CD4-positive, alpha-beta T cell treated with Interferon gamma for 1 hour (primary cell): ENCODE measurements around the gene PAPOLG.
"Not testable (repeated sequence)": the region's sequence is repeated elsewhere in the genome, so short reads cannot be mapped to it uniquely, and the experiment has no call there.

ENCODE experiments used
- DNase-seq: peaks from one replicate; pipeline ENCODE4 v3.0.0-alpha.2; 2020

PAPOLG gene

DNA sequence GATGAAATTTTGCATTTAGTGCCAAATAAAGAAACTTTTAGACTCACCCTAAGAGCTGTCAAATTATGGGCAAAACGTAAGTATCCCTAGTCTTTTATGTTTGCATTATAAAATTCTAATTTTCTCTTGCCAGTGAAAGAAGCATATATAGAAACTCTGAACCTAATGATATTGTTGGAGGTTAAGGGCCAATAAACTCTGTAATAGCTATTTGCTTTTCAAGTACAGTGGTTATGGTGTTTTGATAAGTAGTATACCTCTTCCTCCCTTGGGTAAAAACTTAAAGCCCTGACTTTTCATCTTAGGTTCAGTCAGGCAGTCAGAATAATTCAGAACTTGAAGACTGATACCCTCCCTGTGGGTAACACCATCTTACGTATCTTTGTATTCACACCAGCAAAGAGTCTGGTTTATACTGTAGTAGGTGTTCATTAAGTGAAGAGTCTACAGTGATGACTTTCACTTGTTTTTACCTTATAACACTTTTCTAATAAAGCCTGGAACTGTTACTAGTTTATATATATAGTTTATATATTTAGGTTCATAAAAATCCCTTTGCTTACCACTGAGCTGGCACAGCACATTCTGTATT, 19.1 kb downstream of the PAPOLG start:
- no peak for DNase-seq

- DNase-seq: no peak
Measured at GRCh38 chr2:60778352-60778751, 22.3 kb downstream of the PAPOLG start.

DNA sequence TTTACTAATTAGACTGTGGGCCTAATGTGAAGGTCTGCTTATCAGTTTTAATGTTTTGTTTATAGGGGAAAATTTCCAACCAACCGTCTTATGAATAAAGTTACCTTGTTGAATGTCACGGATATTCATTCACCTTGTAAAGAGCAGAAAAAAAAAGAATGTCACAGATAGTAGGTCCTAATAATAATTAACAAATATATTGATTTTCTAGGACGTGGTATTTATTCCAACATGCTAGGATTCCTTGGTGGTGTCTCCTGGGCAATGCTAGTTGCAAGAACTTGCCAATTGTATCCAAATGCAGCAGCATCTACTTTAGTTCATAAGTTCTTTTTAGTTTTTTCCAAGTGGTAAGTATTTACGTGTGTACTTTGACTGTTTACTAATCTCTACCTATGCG, 23.4 kb downstream of the PAPOLG start:
- DNase-seq: no peak

GRCh38 chr2:60780721-60781120, 24.7 kb downstream of the PAPOLG start:
- DNase-seq: no peak

DNA sequence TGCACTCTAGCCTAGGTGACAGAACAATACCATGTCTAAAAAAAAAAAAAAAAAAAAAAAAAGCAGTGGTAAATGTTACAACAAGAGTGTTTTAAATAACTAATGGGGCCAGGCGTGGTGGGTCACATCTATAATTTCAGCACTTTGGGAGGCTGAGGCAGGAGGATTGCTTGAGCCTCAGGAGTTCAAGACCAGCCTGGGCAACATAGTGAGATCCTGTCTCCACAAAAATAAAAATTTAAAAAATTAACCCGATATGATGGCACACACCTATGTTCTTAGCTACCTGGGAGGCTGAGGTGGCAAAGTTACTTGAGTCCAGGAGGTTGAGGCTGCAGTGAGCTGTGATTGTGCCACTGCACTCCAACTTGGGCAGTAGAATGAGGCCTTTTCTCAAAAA, 37.1 kb downstream of the PAPOLG start:
- no peak for DNase-seq

- DNase-seq: no peak
Measured at GRCh38 chr2:60794271-60794863, 38.3 kb downstream of the PAPOLG start.

- no peak for DNase-seq
Measured at GRCh38 chr2:60796573-60797509, 40.8 kb downstream of the PAPOLG start.

- DNase-seq: no peak
Measured at GRCh38 chr2:60804473-60804872, 48.4 kb downstream of the PAPOLG start.

- DNase-seq: no peak
Measured at GRCh38 chr2:60806595-60806987, 50.5 kb downstream of the PAPOLG start.

GRCh38 chr2:60806988-60807681, 51.1 kb downstream of the PAPOLG start:
- no peak for DNase-seq

DNA sequence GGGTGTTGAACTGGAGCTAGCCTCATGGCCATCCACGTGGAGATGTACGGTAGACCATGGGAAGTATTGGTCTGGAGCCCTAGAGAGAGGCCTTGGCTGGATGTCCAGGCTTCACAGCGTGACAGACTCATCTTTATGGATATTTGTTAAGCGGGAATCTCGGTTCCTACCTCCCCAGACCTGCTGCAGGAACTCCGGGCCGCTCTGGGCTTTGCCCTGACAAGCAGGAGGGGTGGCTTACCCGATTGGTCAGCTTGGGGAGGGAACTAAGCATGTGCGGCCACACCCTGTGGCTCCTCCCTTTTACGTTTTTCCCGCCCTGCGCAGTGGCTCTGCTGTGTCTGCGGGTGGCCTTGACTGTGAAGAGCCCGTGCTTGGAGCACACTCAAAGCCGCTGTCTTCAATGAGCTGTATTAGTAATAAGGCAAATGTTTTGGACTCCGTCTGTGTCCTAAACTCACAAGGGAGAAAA, 52.3 kb downstream of the PAPOLG start:
- no peak for DNase-seq

GRCh38 chr2:60811491-60812375, 55.7 kb downstream of the PAPOLG start:
- DNase-seq: no peak

DNA sequence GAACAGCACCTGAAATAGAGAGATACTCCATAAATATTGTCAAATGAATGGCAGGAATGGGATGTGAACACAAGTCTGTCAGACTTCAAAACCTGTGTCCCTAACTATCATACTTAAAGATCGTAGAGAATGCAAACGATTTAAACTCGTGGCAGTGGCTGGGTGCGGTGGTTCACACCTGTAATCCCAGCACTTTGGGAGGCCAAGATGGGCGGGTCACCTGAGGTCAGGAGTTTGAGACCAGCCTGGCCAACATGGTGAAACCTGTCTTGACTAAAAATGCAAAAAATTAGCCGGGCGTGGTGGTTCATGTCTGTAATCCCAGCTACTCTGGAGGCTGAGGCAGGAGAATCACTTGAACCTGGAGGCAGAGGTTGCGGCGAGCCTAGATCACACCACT, 61.1 kb downstream of the PAPOLG start:
- DNase-seq: not testable (repeated sequence)

DNA sequence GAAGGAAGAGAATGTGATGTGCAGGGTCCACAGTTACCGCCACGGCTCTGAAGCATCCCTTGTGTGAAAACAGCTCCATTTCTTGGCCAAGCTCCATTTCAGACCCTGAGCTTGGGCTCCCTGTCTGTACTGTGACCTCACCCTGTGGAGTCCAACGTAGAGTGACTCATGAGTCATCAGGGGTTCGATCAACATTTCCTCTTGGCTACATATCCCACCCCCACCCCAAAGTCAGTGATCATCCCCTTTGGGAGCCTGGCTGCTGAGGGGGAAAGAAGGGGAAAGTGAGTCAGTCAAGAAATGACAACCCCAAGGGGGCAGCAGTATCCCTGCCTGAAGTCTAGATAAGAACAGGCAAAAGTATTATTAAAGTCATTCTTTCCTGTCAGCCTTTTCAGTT, 62.2 kb downstream of the PAPOLG start:
- peak; percentile 30 for DNase-seq

DNA sequence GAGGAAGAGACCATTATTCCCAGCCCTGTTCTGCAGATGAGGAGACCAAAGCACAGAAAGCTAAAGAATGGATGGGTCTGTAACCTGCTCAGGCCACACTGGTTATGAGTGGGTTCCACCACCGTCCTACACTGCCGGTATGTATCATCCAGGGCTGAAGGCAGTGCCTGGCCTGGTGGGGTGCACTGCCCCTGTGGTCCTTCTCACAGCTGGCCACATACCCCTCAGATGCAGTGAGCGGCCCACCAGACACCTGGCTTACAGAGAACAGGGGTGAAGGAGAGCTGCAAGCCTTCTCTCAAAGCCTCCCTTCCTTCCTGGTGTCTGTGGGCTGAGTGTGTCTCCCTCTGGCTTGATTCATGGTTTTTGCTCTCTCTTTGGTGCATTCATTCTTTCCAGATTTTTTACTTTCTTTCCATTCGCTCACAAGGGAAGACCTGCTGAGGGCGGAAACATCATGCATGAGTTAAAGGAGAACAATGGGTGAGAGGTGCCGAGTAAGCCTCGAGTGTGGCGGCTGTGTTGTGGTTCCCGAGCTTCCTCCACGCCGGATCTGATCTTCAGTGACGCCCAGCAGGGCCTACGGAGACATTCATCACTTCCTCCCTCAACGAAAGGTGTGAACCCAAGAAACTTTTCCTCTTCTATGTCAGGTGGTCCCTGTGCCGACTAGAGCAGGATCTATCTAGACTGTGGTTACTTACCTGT, 63.2 kb downstream of the PAPOLG start:
- DNase-seq: peak; percentile 88

GRCh38 chr2:60819936-60820335, 63.9 kb downstream of the PAPOLG start:
- no peak for DNase-seq

- no peak for DNase-seq
Measured at GRCh38 chr2:60820416-60821132, 64.5 kb downstream of the PAPOLG start.

GRCh38 chr2:60821133-60821469, 65.0 kb downstream of the PAPOLG start:
- no peak for DNase-seq

- DNase-seq: no peak
Measured at GRCh38 chr2:60821587-60822302, 65.7 kb downstream of the PAPOLG start.

GRCh38 chr2:60822987-60823386, 66.9 kb downstream of the PAPOLG start:
- no peak for DNase-seq
